ENCODE measurements around the gene LTV1.
"Not testable (repeated sequence)": the region's sequence is repeated elsewhere in the genome, so short reads cannot be mapped to it uniquely, and the experiment has no call there.

LTV1 gene

GRCh38 chr6:143867236-143867635 lies 24.1 kb downstream of the LTV1 start:
- H3K4me2 ChIP-seq (ENCODE audit: low read depth, low read length, poor library complexity, severe bottlenecking), result no peak overlapping the region
- no peak for TF ChIP-seq EZH2phosphoT487 (conservative IDR thresholded peaks at IDR 0.05; ENCODE audit: low read length)
- TF ChIP-seq CTCF (IDR thresholded peaks at IDR 0.05; ENCODE audit: insufficient read depth, low read length, poor library complexity, severe bottlenecking), result no peak
- H3K79me2 ChIP-seq (ENCODE audit: insufficient read depth, low read length), result no peaks in the 10 kb centered on the region
- no peak overlapping the region for H3K9ac ChIP-seq (ENCODE audit: low read length)
- H4K20me1 ChIP-seq (ENCODE audit: low read depth, low read length), result no peaks in the 10 kb centered on the region
- H3K9me2 ChIP-seq (replicated peaks; ENCODE audit: insufficient read depth, low read length), result no peaks in the 10 kb centered on the region
- no peaks in the 10 kb centered on the region for H3K27me3 ChIP-seq (ENCODE audit: low read length)
- no peaks in the 10 kb centered on the region for H3K9me3 ChIP-seq (ENCODE audit: insufficient read depth, low read length)
- no peak overlapping the region for H2AFZ ChIP-seq (ENCODE audit: low read depth, low read length, severe bottlenecking)
- peaks cover 25% of the 10 kb centered on the region for H3K36me3 ChIP-seq (ENCODE audit: low read length)
- no peaks in the 10 kb centered on the region for H3F3A ChIP-seq (ENCODE audit: insufficient read depth)
- H3K27ac ChIP-seq (ENCODE audit: low read depth, low read length), result no peak overlapping the region
- no peak overlapping the region for H3K4me3 ChIP-seq (ENCODE audit: insufficient read depth, low read length, poor library complexity, severe bottlenecking)

- not testable (repeated sequence) for H3K4me3 ChIP-seq (ENCODE audit: insufficient read depth, low read length, poor library complexity, severe bottlenecking); H3K9ac ChIP-seq (ENCODE audit: low read length); H3F3A ChIP-seq (ENCODE audit: insufficient read depth); H3K27ac ChIP-seq (ENCODE audit: low read depth, low read length); H3K9me2 ChIP-seq (replicated peaks; ENCODE audit: insufficient read depth, low read length); H3K9me3 ChIP-seq (ENCODE audit: insufficient read depth, low read length); H4K20me1 ChIP-seq (ENCODE audit: low read depth, low read length); H3K79me2 ChIP-seq (ENCODE audit: insufficient read depth, low read length); H2AFZ ChIP-seq (ENCODE audit: low read depth, low read length, severe bottlenecking); H3K4me2 ChIP-seq (ENCODE audit: low read depth, low read length, poor library complexity, severe bottlenecking); H3K27me3 ChIP-seq (ENCODE audit: low read length)
- peaks cover 13% of the 10 kb centered on the region for H3K36me3 ChIP-seq (ENCODE audit: low read length)
Measured at GRCh38 chr6:143868808-143869207, 25.7 kb downstream of the LTV1 start.

- H3K27me3 ChIP-seq (ENCODE audit: low read length); H3K79me2 ChIP-seq (ENCODE audit: insufficient read depth, low read length); H3K36me3 ChIP-seq (ENCODE audit: low read length); H2AFZ ChIP-seq (ENCODE audit: low read depth, low read length, severe bottlenecking); H3K4me3 ChIP-seq (ENCODE audit: insufficient read depth, low read length, poor library complexity, severe bottlenecking); H3K9me2 ChIP-seq (replicated peaks; ENCODE audit: insufficient read depth, low read length); H4K20me1 ChIP-seq (ENCODE audit: low read depth, low read length); H3K4me2 ChIP-seq (ENCODE audit: low read depth, low read length, poor library complexity, severe bottlenecking); H3K9me3 ChIP-seq (ENCODE audit: insufficient read depth, low read length); H3F3A ChIP-seq (ENCODE audit: insufficient read depth); H3K27ac ChIP-seq (ENCODE audit: low read depth, low read length); H3K9ac ChIP-seq (ENCODE audit: low read length): not testable (repeated sequence)
Measured at GRCh38 chr6:143871202-143871730, 28.1 kb downstream of the LTV1 start.

- H3K27me3 ChIP-seq (ENCODE audit: low read length), result no peaks in the 10 kb centered on the region
- H3K36me3 ChIP-seq (ENCODE audit: low read length), result no peaks in the 10 kb centered on the region
- H3K4me2 ChIP-seq (ENCODE audit: low read depth, low read length, poor library complexity, severe bottlenecking), result no peak overlapping the region
- no peaks in the 10 kb centered on the region for H4K20me1 ChIP-seq (ENCODE audit: low read depth, low read length)
- H3K4me3 ChIP-seq (ENCODE audit: insufficient read depth, low read length, poor library complexity, severe bottlenecking), result no peak overlapping the region
- no peaks in the 10 kb centered on the region for H3K9me2 ChIP-seq (replicated peaks; ENCODE audit: insufficient read depth, low read length)
- H2AFZ ChIP-seq (ENCODE audit: low read depth, low read length, severe bottlenecking), result no peak overlapping the region
- TF ChIP-seq CTCF (IDR thresholded peaks at IDR 0.05; ENCODE audit: insufficient read depth, low read length, poor library complexity, severe bottlenecking) (no peak), EZH2phosphoT487 (conservative IDR thresholded peaks at IDR 0.05; ENCODE audit: low read length) (no peak)
- H3K9me3 ChIP-seq (ENCODE audit: insufficient read depth, low read length), result no peaks in the 10 kb centered on the region
- H3K9ac ChIP-seq (ENCODE audit: low read length), result no peak overlapping the region
- no peaks in the 10 kb centered on the region for H3K79me2 ChIP-seq (ENCODE audit: insufficient read depth, low read length)
- no peak overlapping the region for H3K27ac ChIP-seq (ENCODE audit: low read depth, low read length)
- no peaks in the 10 kb centered on the region for H3F3A ChIP-seq (ENCODE audit: insufficient read depth)
Measured at GRCh38 chr6:143872201-143872600, 29.1 kb downstream of the LTV1 start.

- not testable (repeated sequence) for H3K9ac ChIP-seq (ENCODE audit: low read length); H3K79me2 ChIP-seq (ENCODE audit: insufficient read depth, low read length); H3K4me3 ChIP-seq (ENCODE audit: insufficient read depth, low read length, poor library complexity, severe bottlenecking); H3F3A ChIP-seq (ENCODE audit: insufficient read depth); H3K27me3 ChIP-seq (ENCODE audit: low read length); H4K20me1 ChIP-seq (ENCODE audit: low read depth, low read length); H3K36me3 ChIP-seq (ENCODE audit: low read length); H3K9me2 ChIP-seq (replicated peaks; ENCODE audit: insufficient read depth, low read length); H3K9me3 ChIP-seq (ENCODE audit: insufficient read depth, low read length); H3K27ac ChIP-seq (ENCODE audit: low read depth, low read length); H3K4me2 ChIP-seq (ENCODE audit: low read depth, low read length, poor library complexity, severe bottlenecking); H2AFZ ChIP-seq (ENCODE audit: low read depth, low read length, severe bottlenecking)
Measured at GRCh38 chr6:143873600-143873999, 30.5 kb downstream of the LTV1 start.

- not testable (repeated sequence) for H3K36me3 ChIP-seq (ENCODE audit: low read length); H2AFZ ChIP-seq (ENCODE audit: low read depth, low read length, severe bottlenecking); H3K27me3 ChIP-seq (ENCODE audit: low read length); H3K9me2 ChIP-seq (replicated peaks; ENCODE audit: insufficient read depth, low read length); H4K20me1 ChIP-seq (ENCODE audit: low read depth, low read length); H3K79me2 ChIP-seq (ENCODE audit: insufficient read depth, low read length); H3K9ac ChIP-seq (ENCODE audit: low read length); H3K27ac ChIP-seq (ENCODE audit: low read depth, low read length); H3K4me3 ChIP-seq (ENCODE audit: insufficient read depth, low read length, poor library complexity, severe bottlenecking); H3K9me3 ChIP-seq (ENCODE audit: insufficient read depth, low read length); H3K4me2 ChIP-seq (ENCODE audit: low read depth, low read length, poor library complexity, severe bottlenecking); H3F3A ChIP-seq (ENCODE audit: insufficient read depth)
Measured at GRCh38 chr6:143874503-143874902, 31.4 kb downstream of the LTV1 start.

Data from SU-DHL-6 (cell line).